HG03135 (cell line): ENCODE results near the gene TAS2R16.

Experiments used
- ATAC-seq: cut with Tn5 transposase; IDR thresholded peaks from one replicate; pipeline ENCODE4 v1.9.1; 2021; ENCODE audit warnings: mild to moderate bottlenecking, moderate library complexity; ENCODE audit not compliant: unreplicated experiment

Gene TAS2R16, protein sequence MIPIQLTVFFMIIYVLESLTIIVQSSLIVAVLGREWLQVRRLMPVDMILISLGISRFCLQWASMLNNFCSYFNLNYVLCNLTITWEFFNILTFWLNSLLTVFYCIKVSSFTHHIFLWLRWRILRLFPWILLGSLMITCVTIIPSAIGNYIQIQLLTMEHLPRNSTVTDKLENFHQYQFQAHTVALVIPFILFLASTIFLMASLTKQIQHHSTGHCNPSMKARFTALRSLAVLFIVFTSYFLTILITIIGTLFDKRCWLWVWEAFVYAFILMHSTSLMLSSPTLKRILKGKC

DNA sequence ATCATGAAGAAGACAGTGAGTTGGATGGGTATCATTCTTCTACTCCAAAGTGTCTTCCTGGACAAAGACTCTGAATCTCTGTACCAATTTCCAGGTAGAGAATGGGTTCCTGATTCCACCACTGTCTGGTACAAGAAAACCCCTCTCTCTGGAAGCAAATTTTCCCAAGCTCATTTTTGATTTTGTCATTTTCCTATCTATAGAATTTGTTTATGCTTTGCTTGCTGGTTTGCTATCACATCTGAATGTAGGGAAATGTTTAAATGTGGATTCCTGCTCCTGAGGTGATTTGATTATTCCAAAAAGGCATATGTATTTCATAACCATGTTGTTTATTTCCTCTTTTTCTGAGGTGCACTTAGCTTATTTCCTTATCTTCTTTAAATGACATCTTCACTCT lies at the start of gene TAS2R16:
Gene TAS2R16 (minus strand): TSS at position 101 of the 400 bp plus-strand sequence. CDS start 66 bp downstream, at position 35.
- ATAC-seq = no peak

- ATAC-seq = no peak
Measured at GRCh38 chr7:123043642-123044041, 48.1 kb upstream of the TAS2R16 start.

- no peak for ATAC-seq
Measured at GRCh38 chr7:123041101-123041500, 45.6 kb upstream of the TAS2R16 start.

- ATAC-seq = no peak
Measured at GRCh38 chr7:123039269-123039668, 43.8 kb upstream of the TAS2R16 start.

DNA sequence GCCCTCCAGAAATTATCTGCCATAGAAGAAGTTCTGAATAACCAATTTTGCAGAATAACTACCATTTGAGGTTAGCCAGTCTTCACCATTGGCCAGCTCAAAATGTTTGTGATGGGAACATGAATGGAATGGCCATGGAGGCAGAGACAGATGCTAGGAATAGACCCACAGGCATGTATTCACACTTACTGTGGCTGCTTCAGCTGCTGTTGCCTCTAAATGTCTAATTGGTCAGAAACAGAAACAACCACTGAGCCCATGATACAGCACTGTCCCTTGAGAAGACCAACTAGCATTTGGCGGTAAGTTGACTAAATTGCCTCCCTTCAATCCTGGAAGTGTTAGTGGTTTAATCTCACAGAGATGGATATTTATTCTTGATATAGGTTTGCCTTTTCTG lies 38.6 kb upstream of the TAS2R16 start:
- no peak for ATAC-seq

DNA sequence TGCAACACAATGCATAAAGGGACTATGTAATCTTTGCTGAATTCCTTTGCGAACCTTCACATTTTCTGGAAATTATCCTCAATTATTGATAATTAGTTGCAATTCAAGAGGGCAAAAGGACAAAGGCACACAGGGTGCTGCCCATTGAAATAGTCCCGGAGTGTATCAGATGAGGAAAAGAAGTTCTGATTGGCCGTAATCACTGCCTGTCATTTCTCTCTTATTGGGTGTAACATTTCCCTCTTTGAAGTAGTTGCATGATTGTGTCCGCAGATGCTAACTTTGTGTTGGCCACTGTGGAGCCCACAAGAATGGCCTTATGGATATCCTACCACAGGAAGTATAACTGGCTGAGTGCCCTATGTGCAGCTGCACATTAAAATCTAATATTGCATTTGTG lies 35.1 kb upstream of the TAS2R16 start:
- ATAC-seq = no peak

GRCh38 chr7:123028339-123028738 lies 32.8 kb upstream of the TAS2R16 start:
- no peak for ATAC-seq

DNA sequence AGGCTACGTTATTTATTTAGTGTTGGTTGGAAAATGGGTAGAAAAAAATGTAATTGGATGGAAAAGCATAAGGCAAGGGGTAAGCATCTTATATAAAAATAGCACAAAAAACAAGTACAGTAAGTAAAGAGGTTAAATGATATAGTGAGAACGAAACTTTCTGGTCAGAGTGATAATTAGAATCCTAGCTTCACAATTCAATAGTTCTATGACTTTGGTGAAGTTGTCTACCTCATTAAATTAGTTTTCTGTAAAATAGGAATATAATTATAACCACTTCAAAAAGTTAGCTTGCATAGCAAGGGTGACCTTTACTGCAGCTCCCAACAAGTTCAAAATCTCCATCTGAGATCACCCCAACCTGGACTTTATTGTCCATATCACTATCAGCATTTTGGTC lies 30.8 kb upstream of the TAS2R16 start:
- ATAC-seq = no peak

- ATAC-seq = no peak
Measured at GRCh38 chr7:123024989-123025758, 29.7 kb upstream of the TAS2R16 start.

- no peak for ATAC-seq
Measured at GRCh38 chr7:123023126-123023525, 27.6 kb upstream of the TAS2R16 start.

DNA sequence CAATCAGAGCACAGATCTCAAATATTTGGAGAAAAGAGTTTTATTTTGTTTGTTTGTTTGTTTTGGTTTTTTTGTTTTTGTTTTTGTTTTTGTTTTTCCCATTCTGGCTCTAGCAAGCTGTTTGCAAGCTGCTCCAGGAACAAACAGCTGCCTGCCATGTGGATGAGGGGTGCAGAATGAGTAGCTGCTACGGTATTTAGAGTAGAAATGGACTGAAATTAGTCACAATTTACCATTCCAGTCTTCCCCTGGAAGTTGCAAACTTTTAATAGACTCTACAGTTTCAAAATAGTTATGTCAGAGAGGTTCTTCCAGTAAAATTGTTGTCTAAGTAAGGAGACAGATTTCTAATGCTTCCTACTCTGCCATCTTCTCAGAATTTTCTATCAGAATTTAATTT lies 27.1 kb upstream of the TAS2R16 start:
- ATAC-seq = no peak

DNA sequence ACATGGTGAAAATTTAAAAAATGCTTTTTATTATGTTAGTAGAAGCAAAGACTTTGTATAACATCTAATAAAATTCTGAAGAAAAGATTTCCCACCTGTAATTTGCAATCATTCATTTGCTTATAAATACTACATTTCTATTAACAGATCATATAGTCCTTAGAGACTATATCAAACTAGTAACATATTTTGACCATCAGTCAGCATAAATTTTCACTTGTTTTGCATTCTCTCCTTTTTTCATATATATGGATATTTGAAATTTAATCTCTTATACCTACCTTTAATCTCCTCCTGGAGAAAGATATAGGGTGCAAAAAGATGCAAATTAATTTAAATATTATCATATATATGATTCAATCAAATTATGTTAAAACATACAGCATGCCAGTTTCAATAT lies 16.9 kb upstream of the TAS2R16 start:
- ATAC-seq = no peak

GRCh38 chr7:123011766-123012369 lies 16.4 kb upstream of the TAS2R16 start:
- ATAC-seq = no peak

DNA sequence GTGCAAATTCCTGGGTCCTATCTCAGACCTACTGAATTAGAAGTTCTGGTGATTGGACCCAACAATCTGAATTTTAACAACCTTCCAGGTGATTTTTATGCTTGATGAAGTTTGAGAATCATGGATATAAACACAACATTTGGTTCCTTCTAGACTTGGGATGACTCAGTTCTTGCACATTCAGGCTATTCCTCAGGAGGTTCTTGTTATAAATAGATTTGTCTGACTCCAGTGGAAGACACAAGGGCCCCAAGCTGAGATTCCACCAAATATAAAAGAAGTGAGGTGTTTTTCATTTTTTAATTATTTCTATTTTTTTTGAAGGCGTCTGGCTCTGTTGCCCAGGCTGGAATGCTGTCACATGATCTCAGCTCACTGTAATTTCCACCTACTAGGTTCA lies 9.4 kb upstream of the TAS2R16 start:
- ATAC-seq = no peak

DNA sequence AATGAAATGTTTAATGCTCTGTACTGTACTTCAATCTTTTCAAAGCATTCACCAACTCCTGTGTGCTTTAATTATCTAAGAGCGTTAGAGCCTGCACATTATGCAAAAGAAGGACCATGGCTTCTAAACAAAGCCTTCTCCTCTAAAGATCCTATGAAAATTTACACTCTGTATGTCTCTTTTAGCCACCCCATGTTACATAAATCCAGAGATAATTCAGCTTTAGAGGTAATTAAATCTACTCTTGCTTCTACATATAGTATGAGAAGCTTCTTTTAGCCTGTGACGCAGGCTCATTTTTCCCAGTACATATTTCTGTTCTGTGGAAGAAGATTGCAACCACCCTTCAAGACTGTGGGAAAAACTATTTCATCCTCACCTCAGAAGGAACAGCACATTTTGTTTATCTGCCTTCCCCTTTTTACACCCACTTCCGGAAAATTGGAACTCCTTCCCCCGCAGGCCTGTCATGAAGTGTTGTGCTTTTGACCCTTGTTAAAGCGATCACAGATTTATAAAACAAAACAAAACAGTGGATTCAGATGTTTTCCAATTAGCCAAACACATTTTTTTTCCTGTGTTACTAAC lies 8.1 kb upstream of the TAS2R16 start:
- no peak for ATAC-seq

DNA sequence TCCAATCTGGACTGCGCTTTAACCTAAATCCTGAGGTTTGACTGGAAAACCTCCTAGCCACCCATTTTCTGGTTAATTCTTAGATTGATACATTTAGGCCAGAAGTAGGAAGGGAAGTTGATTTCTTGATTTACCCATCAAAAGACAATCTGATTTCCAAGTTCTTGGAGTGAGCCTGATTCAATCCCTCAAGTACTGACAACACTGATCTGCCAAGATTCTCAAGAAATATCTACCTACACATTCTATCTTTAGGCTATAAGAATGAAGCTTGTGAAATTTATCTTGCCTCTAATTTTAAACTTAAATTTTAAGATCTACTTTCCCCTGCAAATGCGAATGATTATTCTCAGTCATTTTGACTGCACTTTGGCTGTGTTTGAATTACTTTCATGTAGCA lies 5.9 kb downstream of the TAS2R16 start:
- no peak for ATAC-seq

- ATAC-seq = no peak
Measured at GRCh38 chr7:122989041-122989440, 6.5 kb downstream of the TAS2R16 start.

DNA sequence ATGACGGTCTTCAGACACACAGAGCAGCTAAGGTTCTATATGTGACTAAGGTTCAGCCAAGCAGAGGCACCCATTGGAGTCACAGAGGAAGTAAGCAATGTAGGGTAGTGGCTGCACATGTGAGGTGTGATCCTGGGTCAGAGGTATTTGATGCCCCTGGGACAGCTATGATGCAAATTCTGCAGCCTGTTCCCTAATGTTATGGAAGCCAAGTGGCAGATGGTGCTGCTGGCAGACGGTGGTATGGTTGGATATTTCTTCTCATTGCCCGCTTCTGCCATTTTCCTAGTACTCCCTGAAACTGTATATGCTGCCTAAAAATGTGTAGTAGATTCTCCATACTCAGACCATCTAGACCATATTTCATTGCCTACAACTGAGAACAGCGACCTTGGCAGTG lies 7.2 kb downstream of the TAS2R16 start:
- no peak for ATAC-seq

DNA sequence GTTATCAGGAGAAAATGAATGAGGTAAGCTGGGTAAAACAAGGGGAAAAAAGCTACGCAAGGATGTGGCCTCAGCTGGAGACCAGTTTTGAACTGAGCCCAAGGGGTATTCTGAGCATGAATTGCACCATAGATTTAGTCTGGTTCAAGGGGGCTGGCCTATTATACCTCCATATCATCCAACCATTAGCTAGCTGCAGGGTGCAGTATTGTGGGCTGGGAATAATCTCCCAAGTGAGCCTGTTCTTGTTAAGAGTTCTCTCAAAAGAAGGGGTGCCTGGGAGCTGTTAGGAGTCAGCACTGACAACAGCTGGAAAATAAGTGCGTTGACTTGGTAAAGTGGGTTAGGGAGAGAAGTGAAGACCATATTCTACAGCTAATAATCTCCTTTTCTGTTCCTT lies 8.0 kb downstream of the TAS2R16 start:
- no peak for ATAC-seq

DNA sequence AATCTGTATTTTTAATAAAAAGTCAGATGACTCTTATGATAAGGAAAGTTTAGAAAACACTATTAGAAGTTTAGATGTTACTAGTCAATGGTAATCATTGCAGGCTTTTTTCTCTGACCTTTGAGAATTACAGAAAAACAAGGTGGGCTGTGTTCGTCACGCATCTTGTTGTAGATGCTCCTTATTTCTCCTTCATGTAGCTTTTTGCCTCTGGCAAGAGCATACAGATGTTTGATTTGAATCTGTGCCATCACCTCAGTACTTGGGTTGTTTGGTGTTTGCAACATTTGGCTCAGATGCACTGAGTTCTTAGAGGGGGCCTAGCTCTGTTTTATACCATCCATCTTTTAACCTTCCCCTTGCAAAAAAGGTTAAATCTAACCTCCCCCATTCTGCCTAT lies 11.5 kb downstream of the TAS2R16 start:
- no peak for ATAC-seq

- ATAC-seq = no peak
Measured at GRCh38 chr7:122983261-122983660, 12.2 kb downstream of the TAS2R16 start.

DNA sequence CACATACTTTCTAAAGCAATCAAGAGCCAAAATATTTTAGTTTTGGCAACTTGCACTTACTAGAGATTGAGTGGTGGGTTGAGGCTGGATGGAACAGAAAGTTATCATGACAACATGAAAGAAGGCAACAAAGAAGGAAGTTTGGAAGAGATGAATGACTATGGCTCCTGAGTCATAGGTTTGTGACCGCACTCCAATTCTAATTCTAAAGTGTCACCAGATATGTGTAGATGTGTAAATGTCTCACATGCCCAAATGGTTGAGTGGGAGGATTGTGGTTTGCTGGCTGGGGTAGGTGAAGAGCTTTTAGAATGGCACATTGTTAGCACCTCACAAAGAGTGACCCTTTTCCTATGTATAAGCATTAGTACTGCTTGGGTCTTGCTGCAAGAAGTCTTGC lies 20.2 kb downstream of the TAS2R16 start:
- ATAC-seq = no peak
